ENCODE measurements around the gene LMNA. TPM values are rescaled to one million over a fixed set of nuclear protein-coding genes. Genes with fewer than 3 reads are reported as not detected.

Gene LMNA
- polyA plus RNA-seq, 1 of the 3 experiments (the other 2 are of a cell fraction), result 983 TPM

DNA sequence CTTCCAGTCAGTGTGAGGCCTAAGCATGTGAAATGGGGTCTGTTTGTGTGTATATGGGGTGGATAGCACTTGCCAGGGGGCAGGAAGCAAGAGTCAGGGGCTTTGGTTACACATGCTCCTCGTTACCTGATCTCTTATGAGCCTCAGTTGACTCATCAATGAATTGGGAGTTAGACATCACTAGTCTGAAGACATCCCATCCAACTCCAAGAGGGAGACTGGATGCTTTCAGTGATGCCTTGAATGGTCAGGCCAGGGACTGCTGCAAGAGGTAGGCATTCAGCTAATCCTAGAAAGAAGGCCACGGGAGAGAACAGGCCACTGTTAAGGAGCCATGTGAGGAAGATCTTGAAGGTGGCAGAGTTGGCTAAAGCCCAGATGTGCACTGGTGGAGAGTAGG lies 47.2 kb upstream of the LMNA start:
- Histone ChIP-seq H3K4me2 (no peak overlapping the region), H3K4me3 (ENCODE audit: low read depth in 2 of 2, low read length in 1 of 2) (no peak overlapping the region), H3K9ac (no peak overlapping the region), H2AFZ (ENCODE audit: low read depth) (no peak overlapping the region), H3K9me2 (no peaks in the 10 kb centered on the region), H3K36me3 (replicated peaks in 1 of 2; ENCODE audit: control insufficient read depth in 1 of 2, insufficient read depth in 2 of 2, low read length in 1 of 2) (peaks cover 0 to under 1% of the 10 kb centered on the region in 2 experiments), H3K27ac (ENCODE audit: low read depth in 2 of 2, low read length in 1 of 2) (no peak overlapping the region), H3K4me1 (ENCODE audit: control insufficient read depth in 1 of 2, insufficient read depth in 2 of 2, low read depth in 1 of 2, low read length in 1 of 2) (peaks cover 0 to 17% of the 10 kb centered on the region in 2 experiments; a peak in 1 of 4 replicates), H3K9me3 (no peaks in the 10 kb centered on the region), H3K27me3 (ENCODE audit: insufficient read depth) (no peaks in the 10 kb centered on the region), H3K79me2 (ENCODE audit: insufficient read depth) (no peaks in the 10 kb centered on the region), H4K20me1 (ENCODE audit: insufficient read depth) (0 out of 2 replicates have a peak, but pooled peaks cover 6% of the 10 kb centered on the region), H3F3A (replicated peaks; ENCODE audit: insufficient read depth) (peaks cover 23% of the 10 kb centered on the region)
- CTCF ChIA-PET, result interaction anchor here (0.9 to 5.0 kb wide), 18 partner anchors 12 to 161 kb away, joined by 3 to 45 read pairs (median 4); no protein-coding TSS in a partner anchor
- 34% methylated on average over 2 of the region's 2 CpGs for WGBS (ENCODE audit: low lambda C conversion rate)
- POLR2A ChIA-PET, result no interaction called here
- TF ChIP-seq JUND (IDR thresholded peaks at IDR 0.05), result no peak
- TF ChIP-seq FOSL2 (IDR thresholded peaks at IDR 0.05; ENCODE audit: borderline replicate concordance, low read depth), result no peak
- no peak for TF ChIP-seq TEAD4 (IDR thresholded peaks at IDR 0.05; ENCODE audit: borderline replicate concordance, insufficient read depth)
- TF ChIP-seq RAD21 (IDR thresholded peaks at IDR 0.05; ENCODE audit: low read length), result no peak
- TF ChIP-seq ZBTB33 (IDR thresholded peaks at IDR 0.05; ENCODE audit: borderline replicate concordance, low read depth), result no peak
- TF ChIP-seq TAF1 (IDR thresholded peaks at IDR 0.05; ENCODE audit: borderline replicate concordance, low read depth, low read length), result no peak
- no peak for TF ChIP-seq YY1 (IDR thresholded peaks at IDR 0.05; ENCODE audit: low read depth)
- TF ChIP-seq, protein P1, sequence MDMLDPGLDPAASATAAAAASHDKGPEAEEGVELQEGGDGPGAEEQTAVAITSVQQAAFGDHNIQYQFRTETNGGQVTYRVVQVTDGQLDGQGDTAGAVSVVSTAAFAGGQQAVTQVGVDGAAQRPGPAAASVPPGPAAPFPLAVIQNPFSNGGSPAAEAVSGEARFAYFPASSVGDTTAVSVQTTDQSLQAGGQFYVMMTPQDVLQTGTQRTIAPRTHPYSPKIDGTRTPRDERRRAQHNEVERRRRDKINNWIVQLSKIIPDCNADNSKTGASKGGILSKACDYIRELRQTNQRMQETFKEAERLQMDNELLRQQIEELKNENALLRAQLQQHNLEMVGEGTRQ (IDR thresholded peaks at IDR 0.05; ENCODE audit: borderline replicate concordance, low read depth, low read length), result no peak
- no peak for TF ChIP-seq RCOR1 (IDR thresholded peaks at IDR 0.05; ENCODE audit: low read length)
- TF ChIP-seq MEF2A (IDR thresholded peaks at IDR 0.05; ENCODE audit: borderline replicate concordance, low read depth), result no peak
- TF ChIP-seq REST (IDR thresholded peaks at IDR 0.05; ENCODE audit: low read depth, low read length), result no peak
- TF ChIP-seq TCF12 (IDR thresholded peaks at IDR 0.05), result no peak
- no peak for TF ChIP-seq RFX5 (IDR thresholded peaks at IDR 0.05; ENCODE audit: low read length)
- TF ChIP-seq NFIC (IDR thresholded peaks at IDR 0.05; ENCODE audit: borderline replicate concordance), result no peak
- TF ChIP-seq GATA2 (CRISPR knock-in tag; IDR thresholded peaks at IDR 0.05), result no peak
- no peak for TF ChIP-seq SMC3 (IDR thresholded peaks at IDR 0.05; ENCODE audit: low read depth, low read length)
- no peak for DNase-seq

Data from SK-N-SH (cell line).